Neural cell (in vitro differentiated cells): ENCODE measurements around the gene GPR25.

Source experiments
- CTCF ChIP-seq: fragments of 450-650 bp; IDR thresholded peaks from 2 replicates; pipeline ENCODE4 v1.5.1; 2014; ENCODE audit warnings: antibody characterized with exemption, mild to moderate bottlenecking, moderate library complexity; ENCODE audit not compliant: poor library complexity, severe bottlenecking
- EP300 ChIP-seq: fragments of 450-650 bp; conservative IDR thresholded peaks from 2 replicates; pipeline ENCODE4 v1.6.1; 2014; ENCODE audit warnings: antibody characterized with exemption, mild to moderate bottlenecking, moderate library complexity; ENCODE audit not compliant: poor library complexity, severe bottlenecking
- EZH2 ChIP-seq: fragments of 200-600, 300-800 bp; shearing (Covaris generic), sonication (generic); IDR thresholded peaks from 2 replicates; pipeline ENCODE4 v1.6.1; 2014; ENCODE audit warnings: antibody characterized with exemption, low read length, borderline replicate concordance, mild to moderate bottlenecking; ENCODE audit not compliant: insufficient read depth, poor library complexity, severe bottlenecking
- POLR2AphosphoS5 ChIP-seq: IDR thresholded peaks from 2 replicates; pipeline ENCODE4 v1.6.1; 2012
- SMC3 ChIP-seq: fragments of 450-650 bp; conservative IDR thresholded peaks from 2 replicates; pipeline ENCODE4 v1.6.1; 2014; ENCODE audit warnings: antibody characterized with exemption, mild to moderate bottlenecking, moderate library complexity; ENCODE audit not compliant: poor library complexity
- TAF1 ChIP-seq: IDR thresholded peaks from 2 replicates; pipeline ENCODE4 v1.6.1; 2012; ENCODE audit warnings: low read depth

- TF ChIP-seq SMC3 (no peak), EZH2 (no peak), CTCF (no peak), POLR2AphosphoS5 (no peak), EP300 (no peak), TAF1 (no peak)
Observed at GRCh38 chr1:200892546-200892945, 19.8 kb downstream of the GPR25 start.
